Fibroblast of gingiva (primary cell): Measurements from ENCODE around the gene PWP2.

Experiments
- DNase-seq: peaks from one replicate; pipeline ENCODE4 v3.0.0-alpha.2; 2011; ENCODE audit warnings: low read depth

PWP2 gene

GRCh38 chr21:44107026-44107501 lies at the start of gene PWP2:
Gene PWP2 (plus strand): TSS chr21:44107399. CDS start chr21:44107417, 18 bp downstream.
- DNase-seq: peak; percentile 55

DNA sequence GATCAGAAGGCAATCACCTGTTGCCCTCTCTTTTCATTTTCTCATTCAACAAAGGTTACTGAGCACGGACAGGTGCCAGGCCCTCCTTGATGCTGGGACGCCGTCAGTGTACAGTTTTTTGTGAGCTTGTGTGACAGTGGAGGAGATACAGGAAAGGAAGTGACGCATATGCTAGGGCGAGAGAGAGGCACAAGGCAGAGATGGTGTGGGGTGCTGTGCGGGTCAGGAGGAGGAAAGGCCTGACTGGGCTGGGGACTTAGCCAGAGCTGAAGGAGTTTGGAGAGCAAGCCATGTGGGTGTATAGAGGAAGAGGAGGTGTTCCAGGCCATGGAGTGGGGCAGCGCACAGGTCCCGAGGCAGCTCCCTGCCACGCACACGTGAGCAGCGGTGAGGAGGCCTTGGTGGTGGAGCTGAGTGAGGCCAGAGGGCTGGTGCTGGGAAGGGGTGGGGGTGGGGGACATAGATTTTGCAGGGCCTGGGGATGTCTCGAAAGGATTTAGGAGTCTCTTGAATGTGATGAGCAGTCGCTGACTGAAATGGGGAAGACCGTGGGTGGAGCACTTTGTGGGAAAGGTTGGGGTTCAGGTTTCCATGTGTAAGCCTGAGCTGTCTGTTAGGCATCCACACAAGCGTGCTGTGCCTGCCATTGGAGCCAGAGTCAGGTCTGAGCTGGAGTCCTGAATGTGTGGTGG lies 49.1 kb upstream of the PWP2 start:
- DNase-seq: no peak

- no peak for DNase-seq
Observed at GRCh38 chr21:44058652-44058964, 48.6 kb upstream of the PWP2 start.

GRCh38 chr21:44058981-44059380 lies 48.2 kb upstream of the PWP2 start:
- DNase-seq: no peak

DNA sequence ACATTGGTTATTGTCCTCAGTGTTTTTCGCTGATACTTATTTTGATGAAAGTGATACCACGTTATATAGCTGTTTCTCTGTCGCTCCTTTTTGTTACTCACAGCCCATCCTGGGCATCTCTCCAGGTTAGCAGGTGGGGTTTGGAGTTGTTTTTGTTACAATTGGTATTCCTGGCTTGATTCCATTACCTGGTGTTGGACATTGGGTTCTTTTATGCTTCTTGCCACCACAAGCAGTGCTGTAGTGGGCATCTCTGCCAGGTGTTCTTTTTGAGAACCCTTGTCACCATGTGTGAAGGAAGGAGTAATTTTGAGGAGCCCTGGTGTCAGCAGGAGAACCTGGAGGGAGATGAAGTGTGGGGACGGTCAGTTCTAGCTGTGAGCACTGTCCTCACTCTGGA lies 47.5 kb upstream of the PWP2 start:
- no peak for DNase-seq

DNA sequence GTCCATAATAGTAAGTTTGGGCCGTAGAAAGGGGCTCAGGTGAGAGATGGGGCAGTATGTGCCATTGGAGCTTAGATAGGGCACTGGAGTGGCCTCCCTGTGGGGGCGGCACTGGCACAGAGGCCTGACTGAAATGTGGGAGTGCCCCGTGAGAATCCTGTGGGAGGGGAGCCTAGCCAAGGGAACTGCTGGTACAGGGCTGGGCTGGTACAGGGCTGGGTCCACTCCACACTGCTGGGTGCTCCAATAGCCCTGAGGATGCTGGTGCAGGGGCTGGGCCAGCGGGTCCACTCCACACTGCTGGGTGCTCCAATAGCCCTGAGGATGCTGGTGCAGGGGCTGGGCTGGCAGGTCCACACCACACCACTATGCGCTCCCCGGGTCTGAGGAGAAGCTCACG lies 44.8 kb upstream of the PWP2 start:
- DNase-seq: no peak

DNA sequence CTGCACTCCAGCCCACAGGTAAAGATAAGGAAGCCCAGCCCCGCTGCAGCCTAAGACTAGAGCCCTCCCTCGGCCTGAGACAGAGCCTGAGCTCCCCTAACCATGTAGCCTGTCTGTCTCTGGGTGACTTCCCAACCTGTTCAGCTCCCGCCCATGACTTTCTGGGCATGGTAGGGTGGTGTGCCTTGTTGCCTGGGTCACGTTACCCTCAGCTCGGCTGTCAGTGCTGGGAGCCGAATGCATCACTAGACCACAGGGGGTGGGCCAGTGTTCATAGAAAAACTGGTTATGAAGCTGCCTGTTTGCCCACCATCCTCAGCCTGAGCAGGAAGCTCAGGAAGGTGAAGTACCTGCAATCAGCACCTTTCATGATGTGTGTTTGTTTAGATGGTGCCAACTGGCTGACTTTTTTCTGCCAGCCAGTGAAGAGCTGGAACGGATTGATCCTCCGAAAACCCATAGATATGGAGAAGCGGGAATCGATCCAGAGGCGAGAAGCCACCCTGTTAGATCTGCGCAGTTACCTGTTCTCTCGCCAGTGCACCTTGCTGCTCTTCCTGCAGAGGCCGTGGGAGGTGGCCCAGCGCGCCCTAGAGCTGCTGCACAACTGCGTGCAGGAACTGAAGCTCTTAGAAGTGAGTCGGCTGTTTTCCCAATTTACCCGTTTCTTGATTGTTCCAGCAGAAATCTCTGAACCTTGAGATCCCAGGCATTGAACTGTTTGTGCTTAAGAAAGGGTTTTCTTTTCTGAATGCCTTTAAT lies 43.9 kb upstream of the PWP2 start:
- no peak for DNase-seq

GRCh38 chr21:44064852-44065403 lies 42.3 kb upstream of the PWP2 start:
- no peak for DNase-seq

DNA sequence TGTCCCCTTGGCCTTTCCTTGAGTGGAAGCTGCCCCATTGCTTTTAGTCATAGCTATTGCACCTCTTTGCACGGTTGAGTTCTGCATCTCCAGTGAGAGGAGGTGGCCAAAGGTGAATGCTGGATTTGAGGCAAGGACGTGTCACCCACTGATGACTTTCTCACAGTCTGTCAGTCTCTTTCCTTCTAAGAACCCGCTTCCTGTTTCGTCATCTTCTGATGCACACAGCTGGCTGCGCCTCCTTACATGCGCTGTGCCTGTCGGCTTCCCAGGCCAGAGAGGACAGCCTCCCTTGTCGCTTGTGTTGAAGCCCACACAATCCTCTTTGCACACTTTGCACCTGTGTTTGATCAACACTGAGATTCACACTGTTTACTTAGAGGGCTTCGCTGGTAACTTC lies 41.8 kb upstream of the PWP2 start:
- no peak for DNase-seq

DNA sequence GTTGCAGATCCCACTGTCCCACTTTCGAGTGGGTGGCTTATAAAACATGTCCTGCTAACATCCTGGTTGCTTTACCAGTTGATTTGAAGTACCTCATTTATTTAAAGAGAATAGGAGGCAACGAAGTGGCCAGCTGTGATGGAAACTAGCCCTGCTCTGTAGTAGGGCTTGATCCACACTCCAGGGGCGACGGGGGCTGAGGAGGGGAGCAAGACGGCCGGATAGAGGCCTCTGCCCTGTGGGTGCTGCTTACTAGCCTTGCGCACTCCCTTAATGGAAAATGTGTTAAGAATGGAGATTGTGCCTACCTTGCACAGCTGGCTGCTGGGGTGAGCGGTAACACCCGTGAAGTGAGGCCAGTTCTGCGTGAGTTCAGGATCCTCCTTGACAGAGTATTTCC lies 41.1 kb upstream of the PWP2 start:
- DNase-seq: no peak

DNA sequence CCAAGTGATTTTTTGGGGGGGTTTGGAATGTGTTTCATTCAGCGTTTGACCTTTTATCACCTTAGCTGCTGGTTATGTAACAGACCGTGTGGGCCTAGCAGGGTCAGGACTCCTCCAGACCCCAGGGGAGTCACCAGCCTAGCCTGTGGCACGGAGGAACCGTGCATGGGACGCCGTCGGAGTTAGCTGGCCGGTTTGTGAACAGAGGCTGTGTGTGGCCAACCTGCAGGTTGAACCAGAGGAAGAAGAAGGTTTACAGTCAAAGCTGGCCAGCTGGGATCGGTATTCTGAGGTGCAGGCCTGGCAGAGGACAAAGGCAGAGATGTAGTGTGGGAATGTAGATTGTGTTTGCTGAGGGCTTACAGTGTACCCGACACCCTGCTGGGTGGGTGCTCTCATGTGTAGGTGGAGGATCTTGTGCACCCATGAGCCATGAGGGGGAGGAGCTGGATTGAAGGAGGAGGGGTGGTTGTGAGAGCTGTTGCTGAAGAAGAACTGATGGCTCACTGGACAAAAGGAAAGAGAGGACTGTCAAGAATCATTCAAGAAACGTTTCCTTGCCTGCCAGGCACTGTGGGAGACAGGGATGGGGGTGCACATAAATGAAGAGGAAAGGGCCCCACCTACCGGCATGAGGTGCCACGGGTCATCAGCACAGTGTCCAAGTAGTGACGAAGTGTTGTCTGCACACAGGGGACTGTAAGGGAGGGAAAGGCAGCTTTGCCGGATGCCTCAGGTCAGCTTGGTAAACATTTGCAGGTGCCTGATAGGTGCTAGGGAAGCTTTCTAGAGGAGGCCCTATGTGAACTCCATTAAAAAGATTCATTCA lies 40.0 kb upstream of the PWP2 start:
- DNase-seq: no peak

- no peak for DNase-seq
Observed at GRCh38 chr21:44070391-44070790, 36.8 kb upstream of the PWP2 start.

DNA sequence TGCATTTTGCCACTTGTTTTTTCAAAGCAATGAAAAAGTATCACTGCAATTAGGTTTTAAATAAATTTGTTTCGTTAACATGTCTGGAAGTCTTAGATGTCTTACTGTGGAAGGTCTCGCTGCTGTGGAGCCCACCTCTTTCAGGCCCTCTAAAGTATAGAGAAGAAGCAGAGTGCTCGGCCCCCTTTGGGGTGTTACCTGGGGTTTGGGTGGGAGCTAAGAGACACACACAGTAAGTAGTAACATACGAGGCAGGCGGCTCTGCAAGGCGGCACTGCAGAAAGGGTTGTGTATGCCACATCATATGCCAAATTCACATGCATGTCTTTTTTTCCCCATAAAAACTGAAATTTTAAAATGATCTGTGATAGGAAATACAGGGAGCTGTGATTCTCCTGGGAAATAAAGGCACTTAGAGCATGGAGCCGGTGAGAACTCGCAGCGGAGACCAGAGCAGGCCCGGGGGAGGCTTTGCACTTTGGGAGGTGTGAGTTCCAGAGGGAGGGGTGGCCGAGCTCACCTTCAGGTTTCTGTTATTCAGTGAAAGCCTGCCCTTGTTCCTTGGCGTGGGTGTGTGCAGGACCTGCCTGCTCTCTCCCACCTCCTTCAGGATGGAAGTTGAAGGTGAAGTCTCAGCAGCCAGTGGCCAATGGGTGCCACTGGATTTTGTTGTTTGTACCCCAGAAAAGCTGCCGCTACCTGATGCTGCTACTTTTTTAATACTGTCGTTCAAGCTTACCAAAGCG lies 35.7 kb upstream of the PWP2 start:
- DNase-seq: no peak

GRCh38 chr21:44072111-44072510 lies 35.1 kb upstream of the PWP2 start:
- no peak for DNase-seq

- DNase-seq: no peak
Observed at GRCh38 chr21:44074315-44074958, 32.8 kb upstream of the PWP2 start.

GRCh38 chr21:44076316-44076715 lies 30.9 kb upstream of the PWP2 start:
- DNase-seq: no peak

DNA sequence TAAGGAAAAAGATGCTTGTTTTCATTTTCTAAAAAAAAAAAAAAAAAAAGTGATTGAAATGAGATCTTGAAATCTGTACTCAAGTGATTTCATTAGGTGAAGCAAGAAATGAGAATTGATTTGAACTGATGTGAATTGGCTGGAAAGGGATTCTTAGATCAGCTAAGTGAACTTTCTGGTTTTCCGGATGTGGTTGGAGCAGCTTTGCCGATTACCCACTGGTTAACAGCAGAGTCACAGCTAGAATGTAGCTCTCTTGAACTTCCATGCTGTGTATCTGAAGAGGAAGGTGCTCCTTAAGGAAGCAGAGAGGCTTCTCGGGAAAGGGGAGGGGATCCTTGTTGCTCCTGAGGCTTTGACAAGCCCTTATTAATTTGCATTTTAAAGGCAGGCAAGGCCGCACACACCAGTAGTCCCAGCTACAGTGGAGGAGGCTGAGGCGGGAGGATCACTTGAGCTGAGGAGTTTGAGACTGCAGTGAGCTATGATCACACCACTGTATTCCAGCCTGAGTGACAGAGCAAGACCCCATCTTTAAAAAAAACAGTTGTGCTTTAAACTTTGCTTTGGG lies 28.7 kb upstream of the PWP2 start:
- DNase-seq: no peak

GRCh38 chr21:44079446-44079845 lies 27.8 kb upstream of the PWP2 start:
- DNase-seq: no peak

DNA sequence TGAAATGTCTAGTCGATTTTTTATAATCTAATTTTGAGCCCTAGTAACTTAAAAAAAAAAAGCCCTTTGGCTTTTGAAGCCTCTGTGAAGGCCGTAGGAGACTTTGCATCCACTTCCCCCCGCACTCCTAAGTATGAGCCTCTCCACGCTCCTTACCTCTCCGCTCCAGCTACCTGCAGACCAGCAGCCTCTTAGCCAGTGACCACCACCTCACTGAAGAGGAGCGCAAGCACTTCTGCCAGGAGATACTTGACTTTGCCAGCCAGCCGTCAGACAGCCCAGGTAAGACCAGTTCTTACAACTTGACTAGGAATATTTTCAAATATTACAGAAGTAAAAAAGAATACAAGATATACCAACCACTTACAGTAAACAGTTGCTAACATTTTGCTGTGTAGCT lies 27.4 kb upstream of the PWP2 start:
- no peak for DNase-seq

DNA sequence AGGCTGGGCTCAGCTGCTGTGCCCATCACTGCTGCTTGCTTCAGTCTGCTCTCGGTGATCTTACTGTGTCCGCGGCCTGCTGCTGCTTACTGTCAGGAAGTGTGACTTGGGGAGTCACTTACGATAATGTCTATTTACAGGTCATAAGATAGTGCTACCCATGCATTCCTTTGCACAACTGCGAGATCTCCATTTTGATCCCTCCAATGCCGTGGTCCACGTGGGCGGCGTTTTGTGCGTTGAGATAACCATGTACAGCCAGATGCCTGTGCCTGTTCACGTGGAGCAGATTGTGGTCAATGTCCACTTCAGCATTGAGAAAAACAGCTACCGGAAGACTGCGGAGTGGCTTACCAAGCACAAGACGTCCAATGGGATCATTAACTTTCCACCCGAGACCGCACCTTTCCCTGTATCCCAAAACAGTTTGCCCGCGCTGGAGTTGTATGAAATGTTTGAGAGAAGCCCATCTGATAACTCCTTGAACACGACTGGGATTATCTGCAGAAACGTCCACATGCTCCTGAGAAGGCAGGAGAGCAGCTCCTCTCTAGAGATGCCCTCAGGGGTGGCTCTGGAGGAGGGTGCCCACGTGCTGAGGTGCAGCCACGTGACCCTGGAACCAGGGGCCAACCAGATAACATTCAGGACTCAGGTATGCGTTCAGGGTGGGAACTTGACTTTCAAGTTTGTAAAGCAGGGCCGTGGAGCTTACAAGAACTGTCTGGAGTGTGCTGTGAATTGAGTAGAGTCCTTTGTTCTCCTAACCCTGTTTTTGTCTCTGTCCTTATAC lies 24.4 kb upstream of the PWP2 start:
- no peak for DNase-seq
